SK-N-SH (cell line): ENCODE measurements around the gene ZNF628.

ENCODE experiments used
- CHD2 ChIP-seq: fragments of 150-350 bp; IDR thresholded peaks from 2 replicates; pipeline ENCODE4 v1.6.1; 2018; ENCODE audit warnings: low read length; ENCODE audit not compliant: partially characterized antibody
- EP300 ChIP-seq, 2 experiments: IDR thresholded peaks; 2 replicates each; pipeline versions ENCODE4 v1.4.0 to v1.6.1; 2012; ENCODE audit warnings: borderline replicate concordance in 1 of 2, low read depth in 1 of 2, low read length in 1 of 2
- FOSL2 ChIP-seq: IDR thresholded peaks from 2 replicates; pipeline ENCODE4 v1.4.0; 2012; ENCODE audit warnings: low read depth, mild to moderate bottlenecking, moderate library complexity, borderline replicate concordance
- FOXJ3 ChIP-seq: sonication (generic); formaldehyde crosslinking; IDR thresholded peaks from 2 replicates; pipeline ENCODE4 v1.5.1; 2020; ENCODE audit warnings: mild to moderate bottlenecking, missing genetic modification reagents
- JUND ChIP-seq: IDR thresholded peaks from 2 replicates; pipeline ENCODE4 v1.4.0; 2012
- MXI1 ChIP-seq: IDR thresholded peaks from 2 replicates; pipeline ENCODE4 v1.6.1; 2012; ENCODE audit warnings: mild to moderate bottlenecking, low read depth, low read length, improper control_type of control experiment
- POLR2AphosphoS5 ChIP-seq: IDR thresholded peaks from 2 replicates; pipeline ENCODE4 v1.6.1; 2012; ENCODE audit warnings: low read depth, low read length
- RAD21 ChIP-seq: IDR thresholded peaks from 2 replicates; pipeline ENCODE4 v1.6.1; 2012; ENCODE audit warnings: mild to moderate bottlenecking, low read length
- RFX5 ChIP-seq: IDR thresholded peaks from 2 replicates; pipeline ENCODE4 v1.6.1; 2012; ENCODE audit warnings: mild to moderate bottlenecking, improper control_type of control experiment, low read length
- TF ChIP-seq, protein P1 (sequence below): fragments of 150-350 bp; IDR thresholded peaks from 2 replicates; pipeline ENCODE4 v1.6.1; 2017; ENCODE audit warnings: antibody characterized with exemption, low read length, low read depth, borderline replicate concordance
- TF ChIP-seq, protein P2 (sequence below): IDR thresholded peaks from 2 replicates; pipeline ENCODE4; 2012
- TF ChIP-seq, protein P3 (sequence below): fragments of 200-600 bp; sonication (generic); IDR thresholded peaks from 2 replicates; pipeline ENCODE4 v1.6.1; 2017; ENCODE audit warnings: antibody characterized with exemption, mild to moderate bottlenecking, moderate library complexity

DNA sequence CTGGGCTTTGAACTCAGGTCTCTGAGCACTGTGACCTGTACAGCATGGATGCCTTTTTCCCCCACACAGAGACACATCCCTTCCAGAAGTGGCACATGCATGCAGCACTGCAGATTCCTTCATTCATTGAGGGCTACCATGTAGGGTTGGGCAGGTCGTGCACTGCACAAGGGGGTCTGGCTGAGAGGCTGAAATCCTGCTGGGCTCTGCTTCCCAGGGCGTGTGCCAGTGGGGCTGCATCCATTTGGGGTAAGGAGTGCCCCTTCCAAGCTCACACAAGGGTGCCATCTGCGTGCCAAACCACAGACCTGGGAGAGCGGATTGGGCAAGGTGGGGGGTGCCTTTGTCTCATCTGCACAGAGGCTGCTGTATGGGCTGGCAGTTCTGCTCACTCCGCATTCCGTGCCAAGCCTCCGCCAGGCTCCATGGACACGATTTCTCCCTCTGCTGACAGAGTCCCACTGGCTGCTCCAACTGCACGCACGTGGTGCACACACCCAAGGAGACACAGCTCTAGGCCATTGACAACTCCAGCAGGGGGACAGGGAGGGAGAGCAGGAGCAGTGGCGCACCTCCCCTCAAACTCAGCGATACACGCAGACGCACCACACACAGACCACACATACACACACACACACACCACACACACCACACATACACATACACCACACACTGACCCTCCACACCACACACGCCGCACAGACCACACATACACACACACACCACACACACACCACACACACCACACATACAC is 28.8 kb upstream of the ZNF628 start:
- TF ChIP-seq MXI1 (peak; percentile 97), EP300 (IDR thresholded peaks at IDR 0.05; ENCODE audit: borderline replicate concordance in 1 of 2, low read depth in 1 of 2, low read length in 1 of 2) (no peak), POLR2AphosphoS5 (no peak), CHD2 (no peak), RFX5 (no peak), RAD21 (no peak), FOXJ3 (CRISPR knock-in tag) (no peak), FOSL2 (no peak), JUND (no peak)
- TF ChIP-seq, protein P1, sequence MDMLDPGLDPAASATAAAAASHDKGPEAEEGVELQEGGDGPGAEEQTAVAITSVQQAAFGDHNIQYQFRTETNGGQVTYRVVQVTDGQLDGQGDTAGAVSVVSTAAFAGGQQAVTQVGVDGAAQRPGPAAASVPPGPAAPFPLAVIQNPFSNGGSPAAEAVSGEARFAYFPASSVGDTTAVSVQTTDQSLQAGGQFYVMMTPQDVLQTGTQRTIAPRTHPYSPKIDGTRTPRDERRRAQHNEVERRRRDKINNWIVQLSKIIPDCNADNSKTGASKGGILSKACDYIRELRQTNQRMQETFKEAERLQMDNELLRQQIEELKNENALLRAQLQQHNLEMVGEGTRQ = no peak
- TF ChIP-seq, protein P2, sequence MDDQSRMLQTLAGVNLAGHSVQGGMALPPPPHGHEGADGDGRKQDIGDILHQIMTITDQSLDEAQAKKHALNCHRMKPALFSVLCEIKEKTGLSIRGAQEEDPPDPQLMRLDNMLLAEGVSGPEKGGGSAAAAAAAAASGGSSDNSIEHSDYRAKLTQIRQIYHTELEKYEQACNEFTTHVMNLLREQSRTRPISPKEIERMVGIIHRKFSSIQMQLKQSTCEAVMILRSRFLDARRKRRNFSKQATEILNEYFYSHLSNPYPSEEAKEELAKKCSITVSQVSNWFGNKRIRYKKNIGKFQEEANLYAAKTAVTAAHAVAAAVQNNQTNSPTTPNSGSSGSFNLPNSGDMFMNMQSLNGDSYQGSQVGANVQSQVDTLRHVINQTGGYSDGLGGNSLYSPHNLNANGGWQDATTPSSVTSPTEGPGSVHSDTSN = no peak
- TF ChIP-seq, protein P3, sequence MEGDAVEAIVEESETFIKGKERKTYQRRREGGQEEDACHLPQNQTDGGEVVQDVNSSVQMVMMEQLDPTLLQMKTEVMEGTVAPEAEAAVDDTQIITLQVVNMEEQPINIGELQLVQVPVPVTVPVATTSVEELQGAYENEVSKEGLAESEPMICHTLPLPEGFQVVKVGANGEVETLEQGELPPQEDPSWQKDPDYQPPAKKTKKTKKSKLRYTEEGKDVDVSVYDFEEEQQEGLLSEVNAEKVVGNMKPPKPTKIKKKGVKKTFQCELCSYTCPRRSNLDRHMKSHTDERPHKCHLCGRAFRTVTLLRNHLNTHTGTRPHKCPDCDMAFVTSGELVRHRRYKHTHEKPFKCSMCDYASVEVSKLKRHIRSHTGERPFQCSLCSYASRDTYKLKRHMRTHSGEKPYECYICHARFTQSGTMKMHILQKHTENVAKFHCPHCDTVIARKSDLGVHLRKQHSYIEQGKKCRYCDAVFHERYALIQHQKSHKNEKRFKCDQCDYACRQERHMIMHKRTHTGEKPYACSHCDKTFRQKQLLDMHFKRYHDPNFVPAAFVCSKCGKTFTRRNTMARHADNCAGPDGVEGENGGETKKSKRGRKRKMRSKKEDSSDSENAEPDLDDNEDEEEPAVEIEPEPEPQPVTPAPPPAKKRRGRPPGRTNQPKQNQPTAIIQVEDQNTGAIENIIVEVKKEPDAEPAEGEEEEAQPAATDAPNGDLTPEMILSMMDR = no peak
